Trophoblast cell (in vitro differentiated cells and primary cell): Measurements from ENCODE around the gene GFAP.

Source experiments
- DNase-seq, 2 donors: peaks; one replicate each; pipeline ENCODE4 v3.0.0-alpha.2; 2016
- H2AFZ ChIP-seq: 2 replicates; pipeline ENCODE4 v1.6.1; 2013; ENCODE audit warnings: low read length, moderate library complexity, mild to moderate bottlenecking; ENCODE audit not compliant: insufficient read depth, poor library complexity
- H2AK5ac ChIP-seq: 2 replicates; pipeline ENCODE4 v1.6.1; 2013; ENCODE audit warnings: mild to moderate bottlenecking, low read length
- H2BK120ac ChIP-seq: 2 replicates; pipeline ENCODE4 v1.6.1; 2013; ENCODE audit warnings: low read length, mild to moderate bottlenecking, moderate library complexity; ENCODE audit not compliant: insufficient read depth, poor library complexity
- H2BK12ac ChIP-seq: 2 replicates; pipeline ENCODE4 v1.6.1; 2013; ENCODE audit warnings: mild to moderate bottlenecking, low read length, moderate library complexity
- H2BK5ac ChIP-seq: 2 replicates; pipeline ENCODE4 v1.6.1; 2013; ENCODE audit warnings: low read length, low read depth, moderate library complexity, mild to moderate bottlenecking; ENCODE audit not compliant: poor library complexity
- H3K14ac ChIP-seq: 2 replicates; pipeline ENCODE4 v1.6.1; 2013; ENCODE audit warnings: mild to moderate bottlenecking, low read length
- H3K18ac ChIP-seq: 2 replicates; pipeline ENCODE4 v1.6.1; 2013; ENCODE audit warnings: mild to moderate bottlenecking, low read length
- H3K23ac ChIP-seq: 2 replicates; pipeline ENCODE4 v1.6.1; 2013; ENCODE audit warnings: low read length
- H3K27ac ChIP-seq: 2 replicates; pipeline ENCODE4 v1.5.1; 2013; ENCODE audit warnings: low read depth, mild to moderate bottlenecking, inconsistent platforms, low read length, moderate library complexity
- H3K27me3 ChIP-seq: 2 replicates; pipeline ENCODE4 v1.6.1; 2013; ENCODE audit warnings: inconsistent platforms, mild to moderate bottlenecking, low read length, moderate library complexity; ENCODE audit not compliant: insufficient read depth
- H3K36me3 ChIP-seq, 2 experiments: 1 replicate in 1 of 2; 2 replicates in 1 of 2; pipeline ENCODE4 v1.6.1; 2013; ENCODE audit warnings: low read length in 2 of 2, mild to moderate bottlenecking in 2 of 2, moderate library complexity in 1 of 2; ENCODE audit not compliant: insufficient read depth in 2 of 2, control insufficient read depth in 1 of 2
- H3K4ac ChIP-seq: 2 replicates; pipeline ENCODE4 v1.6.1; 2013; ENCODE audit warnings: low read depth, mild to moderate bottlenecking, low read length, moderate library complexity
- H3K4me1 ChIP-seq, 2 experiments: 1 replicate in 1 of 2; 2 replicates in 1 of 2; pipeline ENCODE4 v1.6.1; 2013; ENCODE audit warnings: low read length in 2 of 2, mild to moderate bottlenecking in 2 of 2, moderate library complexity in 1 of 2; ENCODE audit not compliant: insufficient read depth in 2 of 2, control insufficient read depth in 1 of 2
- H3K4me2 ChIP-seq: 2 replicates; pipeline ENCODE4 v1.6.1; 2013; ENCODE audit warnings: inconsistent platforms, mild to moderate bottlenecking, low read length, moderate library complexity
- H3K4me3 ChIP-seq: 2 replicates; pipeline ENCODE4 v1.5.1; 2013; ENCODE audit warnings: mild to moderate bottlenecking, low read depth, low read length, inconsistent platforms
- H3K79me1 ChIP-seq: one replicate; pipeline ENCODE4 v1.6.1; 2013; ENCODE audit warnings: low read length
- H3K79me2 ChIP-seq: 2 replicates; pipeline ENCODE4 v1.6.1; 2013; ENCODE audit warnings: low read length, mild to moderate bottlenecking; ENCODE audit not compliant: control insufficient read depth, insufficient read depth, poor library complexity
- H3K9ac ChIP-seq: 2 replicates; pipeline ENCODE4 v1.6.1; 2013; ENCODE audit warnings: mild to moderate bottlenecking, low read length
- H3K9me3 ChIP-seq: 2 replicates; pipeline ENCODE4 v1.6.1; 2013; ENCODE audit warnings: low read depth, mild to moderate bottlenecking, control low read depth, inconsistent platforms, low read length; ENCODE audit not compliant: insufficient read depth
- H4K12ac ChIP-seq: 2 replicates; pipeline ENCODE4 v1.6.1; 2013; ENCODE audit warnings: low read depth, mild to moderate bottlenecking, low read length, moderate library complexity
- H4K8ac ChIP-seq: 2 replicates; pipeline ENCODE4 v1.6.1; 2013; ENCODE audit warnings: low read depth, mild to moderate bottlenecking, low read length, moderate library complexity
- H4K91ac ChIP-seq: one replicate; pipeline ENCODE4 v1.6.1; 2013; ENCODE audit warnings: low read depth, mild to moderate bottlenecking, low read length, moderate library complexity
- WGBS: extraction: QIAGEN DNeasy Blood & Tissue Kit; methylation state at CpG from one replicate; pipeline ENCODE4 v1.1.7; 2013; ENCODE audit warnings: missing lambda C conversion rate; ENCODE audit not compliant: insufficient read length, insufficient coverage; ENCODE audit errors: extremely low coverage; 5-methylcytosine and 5-hydroxymethylcytosine counted together

Gene GFAP

DNA sequence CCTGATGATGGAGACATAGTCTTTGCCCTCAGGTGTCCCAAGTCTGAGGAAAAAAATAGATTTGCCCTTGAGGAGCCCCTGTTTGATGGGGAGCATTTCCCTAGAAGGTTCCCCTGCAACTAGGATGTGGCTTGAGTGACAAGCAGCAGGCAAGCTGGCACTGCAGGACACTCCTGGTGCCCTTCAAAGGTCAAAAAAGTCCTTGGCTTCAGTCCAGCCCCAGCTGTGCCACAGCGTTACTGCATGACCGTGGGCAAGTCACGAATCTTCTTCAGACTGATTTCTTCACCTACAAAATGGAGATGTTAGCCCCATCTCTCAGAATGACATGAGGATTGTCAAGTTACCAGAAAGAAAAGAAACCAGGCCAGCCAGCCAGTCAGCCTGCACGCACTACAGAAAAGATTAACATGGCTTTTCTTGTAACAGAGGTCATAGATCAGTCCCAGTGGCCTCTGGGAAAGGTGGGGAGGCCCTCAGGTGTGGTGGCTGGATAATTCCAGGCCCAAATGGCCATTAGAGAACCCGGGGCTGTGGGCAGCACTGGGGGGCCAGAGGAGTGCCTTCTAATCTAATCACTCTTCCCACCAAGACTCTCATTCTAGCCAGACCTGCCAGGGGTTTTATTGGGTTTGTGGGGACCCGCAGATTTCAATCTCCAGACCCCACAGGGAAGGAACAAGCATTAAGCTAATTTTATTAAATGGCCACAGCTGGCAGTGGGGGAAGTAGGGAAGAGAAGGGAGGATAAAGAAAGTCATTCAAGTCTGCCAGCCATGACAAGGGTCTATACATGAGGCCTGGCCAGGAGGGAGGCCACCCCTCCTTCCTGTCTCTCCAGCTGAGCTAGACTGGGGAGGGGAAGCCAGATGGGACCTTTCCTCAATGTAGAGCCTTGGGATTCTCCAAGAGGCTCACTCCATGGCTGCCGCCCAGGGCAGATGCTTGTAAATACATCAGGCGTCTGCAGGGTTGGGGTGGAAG is 42.0 kb upstream of the GFAP start:
- Histone ChIP-seq H2BK5ac (no peak overlapping the region), H3K9ac (no peak overlapping the region), H3K4me3 (no peak overlapping the region), H3K23ac (no peak overlapping the region), H2AFZ (no peak overlapping the region), H2BK12ac (no peak overlapping the region), H3K9me3 (no peaks in the 10 kb centered on the region), H3K36me3 (no peaks in the 10 kb centered on the region), H3K4ac (no peak overlapping the region), H4K91ac (no peak overlapping the region), H3K27me3 (peaks cover 2% of the 10 kb centered on the region), H3K79me2 (no peaks in the 10 kb centered on the region), H3K18ac (no peak overlapping the region), H4K12ac (no peak overlapping the region), H3K14ac (no peak overlapping the region), H3K4me1 (no peaks in the 10 kb centered on the region), H3K4me2 (no peak overlapping the region), H2AK5ac (no peak overlapping the region), H3K27ac (no peak overlapping the region), H3K79me1 (no peaks in the 10 kb centered on the region), H4K8ac (no peak overlapping the region), H2BK120ac (no peak overlapping the region)
- WGBS = no CpG with 5 or more reads among the region's 8 CpGs
- DNase-seq = no peak

DNA sequence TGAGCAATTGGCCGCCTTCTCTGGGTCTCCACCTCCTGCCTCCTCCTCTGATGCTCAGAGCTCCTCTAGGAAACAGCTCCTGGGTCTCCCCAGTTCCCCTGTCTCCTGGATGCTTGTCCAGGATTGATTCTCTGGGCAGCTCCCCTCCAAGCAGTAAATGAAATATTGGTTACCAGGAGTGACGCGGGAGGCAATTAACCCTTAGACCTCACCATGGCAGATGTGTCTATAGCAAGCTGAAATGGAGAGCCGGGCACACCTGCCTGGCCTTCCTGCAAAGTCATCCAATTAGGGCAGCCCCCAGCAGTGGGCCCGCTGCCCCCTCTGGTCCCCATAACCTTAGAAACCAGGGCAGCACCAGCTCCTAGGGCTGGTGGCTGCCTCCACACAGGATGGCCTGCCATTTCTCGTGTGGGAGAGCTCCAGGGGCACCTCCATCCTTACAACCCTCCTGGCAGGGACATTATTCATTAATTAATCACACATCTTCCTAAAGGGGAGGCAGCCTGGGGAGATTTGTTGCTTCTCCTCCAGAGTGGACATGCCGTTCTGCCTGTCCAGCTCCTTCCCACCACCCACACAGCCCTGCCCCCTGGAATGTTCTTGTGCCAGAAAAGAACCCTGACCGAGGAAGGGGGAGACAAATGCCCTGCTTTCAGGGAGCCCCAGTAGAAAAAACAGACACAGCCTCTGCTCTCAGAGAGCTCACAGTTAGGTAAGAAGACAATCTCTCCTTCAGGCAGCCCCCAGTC is 40.5 kb upstream of the GFAP start:
- Histone ChIP-seq H2BK5ac (no peak overlapping the region), H3K9ac (no peak overlapping the region), H3K14ac (no peak overlapping the region), H4K91ac (no peak overlapping the region), H2AK5ac (no peak overlapping the region), H4K8ac (no peak overlapping the region), H3K23ac (no peak overlapping the region), H3K79me1 (no peaks in the 10 kb centered on the region), H3K4me3 (no peak overlapping the region), H3K4me1 (no peaks in the 10 kb centered on the region), H3K36me3 (no peaks in the 10 kb centered on the region), H3K27ac (no peak overlapping the region), H3K27me3 (peaks cover 2% of the 10 kb centered on the region), H2AFZ (no peak overlapping the region), H2BK12ac (no peak overlapping the region), H3K9me3 (no peaks in the 10 kb centered on the region), H4K12ac (no peak overlapping the region), H3K4me2 (no peak overlapping the region), H3K18ac (no peak overlapping the region), H3K79me2 (no peaks in the 10 kb centered on the region), H2BK120ac (no peak overlapping the region), H3K4ac (no peak overlapping the region)
- no peak for DNase-seq
- WGBS = no CpG with 5 or more reads among the region's 8 CpGs

DNA sequence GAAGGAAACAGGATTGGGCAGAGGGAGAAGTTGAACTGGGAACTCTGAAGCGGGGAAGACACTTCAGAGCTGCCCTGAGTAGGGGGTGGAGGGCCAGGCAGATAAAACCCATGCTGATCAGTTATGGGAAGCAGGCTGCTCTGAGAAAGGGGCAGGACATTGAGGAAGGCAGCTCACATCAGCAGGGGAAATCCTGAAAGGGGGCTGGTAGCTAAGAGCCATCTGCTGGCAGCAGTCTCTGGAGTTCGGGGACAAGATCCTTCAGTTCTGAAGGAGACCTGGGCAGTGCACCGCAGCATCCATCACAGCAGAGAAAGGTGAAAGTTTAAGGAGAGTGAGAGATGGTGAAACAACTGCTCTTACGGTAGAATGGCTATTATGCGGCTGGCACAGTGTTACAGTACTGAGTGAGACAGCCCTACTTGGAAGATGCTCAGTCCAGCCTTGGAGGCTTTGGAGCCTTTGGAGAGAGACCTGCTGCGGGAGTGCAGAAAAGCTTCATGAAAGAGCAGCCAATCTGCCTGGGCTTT is 37.7 kb upstream of the GFAP start:
- Histone ChIP-seq H3K9ac (no peak overlapping the region), H3K4ac (no peak overlapping the region), H3K4me2 (no peak overlapping the region), H3K4me1 (peaks cover 2% of the 10 kb centered on the region in 2 experiments), H3K9me3 (no peaks in the 10 kb centered on the region), H4K8ac (no peak overlapping the region), H3K79me1 (no peaks in the 10 kb centered on the region), H3K79me2 (no peaks in the 10 kb centered on the region), H3K36me3 (no peaks in the 10 kb centered on the region), H2BK12ac (no peak overlapping the region), H3K23ac (no peak overlapping the region), H2BK120ac (no peak overlapping the region), H4K12ac (no peak overlapping the region), H2BK5ac (no peak overlapping the region), H3K4me3 (no peak overlapping the region), H3K27me3 (no peaks in the 10 kb centered on the region), H2AK5ac (no peak overlapping the region), H3K14ac (no peak overlapping the region), H2AFZ (no peak overlapping the region), H3K18ac (no peak overlapping the region), H4K91ac (no peak overlapping the region), H3K27ac (no peak overlapping the region)
- no CpG with 5 or more reads among the region's 6 CpGs for WGBS
- DNase-seq = no peak

DNA sequence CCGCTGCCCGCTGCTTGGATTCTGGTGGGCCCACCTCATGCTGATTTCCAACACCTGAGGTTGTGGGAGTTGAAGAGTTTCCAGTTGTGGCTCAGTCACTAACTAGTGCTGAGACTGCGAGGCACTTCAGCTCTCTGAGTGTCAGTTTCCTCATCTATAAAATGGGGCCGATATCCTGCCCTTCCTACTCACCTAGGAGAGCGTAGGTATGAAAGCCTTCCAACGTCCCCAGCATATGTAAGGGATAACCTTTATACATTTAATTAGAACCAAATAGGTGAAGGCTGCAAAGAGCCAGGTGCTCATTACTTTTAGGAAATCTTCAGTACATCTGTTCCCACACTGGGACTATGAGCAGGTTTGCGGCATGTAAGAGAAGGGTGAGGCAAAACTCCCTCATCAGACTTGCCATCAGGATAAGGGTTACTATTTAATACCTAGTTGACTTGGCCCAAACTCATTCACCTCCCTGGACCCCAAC is 33.1 kb upstream of the GFAP start:
- Histone ChIP-seq H3K9me3 (no peaks in the 10 kb centered on the region), H3K18ac (no peak overlapping the region), H3K27ac (no peak overlapping the region), H2AFZ (no peak overlapping the region), H4K12ac (peak overlapping the region; percentile 81), H2BK5ac (no peak overlapping the region), H3K4me3 (no peak overlapping the region), H2BK12ac (no peak overlapping the region), H3K4me1 (peaks cover 4 to 7% of the 10 kb centered on the region in 2 experiments), H3K36me3 (no peaks in the 10 kb centered on the region), H4K91ac (peak overlapping the region; percentile 3), H3K23ac (no peak overlapping the region), H4K8ac (peak overlapping the region; percentile 90), H3K14ac (no peak overlapping the region), H3K27me3 (no peaks in the 10 kb centered on the region), H3K79me1 (peaks cover 3% of the 10 kb centered on the region), H2AK5ac (no peak overlapping the region), H2BK120ac (no peak overlapping the region), H3K4me2 (peak overlapping the region; percentile 98), H3K79me2 (peaks cover 9% of the 10 kb centered on the region), H3K9ac (no peak overlapping the region), H3K4ac (no peak overlapping the region)
- WGBS = no CpG with 5 or more reads among the region's 7 CpGs
- DNase-seq = no peak
